ENCODE data around the gene KRTAP12-4.
"Not testable (repeated sequence)": the region's sequence is repeated elsewhere in the genome, so short reads cannot be mapped to it uniquely, and the experiment has no call there.

The KRTAP12-4 gene

GRCh38 chr21:44654576-44655175 is at the start of gene KRTAP12-4:
Gene KRTAP12-4 (minus strand): TSS chr21:44654659. CDS start chr21:44654614, 45 bp downstream.
- DNase-seq: no peak

DNA sequence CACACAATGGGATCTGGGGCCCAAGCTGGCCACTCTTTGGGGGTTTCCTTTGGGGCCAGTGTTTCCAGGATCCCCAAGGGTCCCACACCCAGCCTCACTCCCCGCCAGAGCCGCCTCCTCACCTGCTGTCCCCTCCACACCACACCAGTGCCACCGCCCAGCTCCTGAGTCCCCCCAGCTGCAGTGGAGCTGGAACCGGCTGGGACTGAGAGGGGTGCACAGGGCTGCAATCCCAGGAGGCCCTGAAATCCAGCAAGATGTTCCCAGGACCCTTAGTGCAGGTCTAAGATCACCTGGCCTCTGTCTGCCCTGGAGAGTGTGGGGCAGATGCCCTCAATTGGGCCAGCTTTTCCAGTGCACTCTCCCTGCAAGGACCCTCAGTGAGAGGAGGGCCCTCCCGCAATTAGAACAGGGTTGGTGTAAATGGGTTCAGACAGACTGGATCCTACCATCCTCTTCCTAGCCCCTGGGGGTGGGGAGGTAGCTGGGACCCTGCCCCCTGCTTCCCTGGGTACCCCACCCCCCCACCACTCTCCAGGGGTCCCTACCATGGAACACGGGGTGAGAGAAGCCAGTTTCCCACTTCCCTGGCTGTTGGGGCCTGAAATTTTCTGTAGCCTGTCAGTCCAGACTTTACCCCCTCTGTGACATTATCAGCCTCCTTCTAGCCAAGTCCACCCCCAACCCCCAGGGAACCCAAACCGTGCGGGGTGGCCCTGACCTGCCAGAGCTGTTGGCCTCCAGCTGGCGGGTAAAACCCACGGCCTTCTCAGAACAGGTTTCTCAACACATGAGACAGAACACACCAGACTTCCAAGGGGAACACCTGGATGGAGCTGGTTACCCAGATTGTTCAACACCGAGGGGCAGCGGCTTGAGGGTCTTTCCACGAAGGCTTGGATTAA is 49.5 kb upstream of the KRTAP12-4 start:
- no peak for DNase-seq

DNA sequence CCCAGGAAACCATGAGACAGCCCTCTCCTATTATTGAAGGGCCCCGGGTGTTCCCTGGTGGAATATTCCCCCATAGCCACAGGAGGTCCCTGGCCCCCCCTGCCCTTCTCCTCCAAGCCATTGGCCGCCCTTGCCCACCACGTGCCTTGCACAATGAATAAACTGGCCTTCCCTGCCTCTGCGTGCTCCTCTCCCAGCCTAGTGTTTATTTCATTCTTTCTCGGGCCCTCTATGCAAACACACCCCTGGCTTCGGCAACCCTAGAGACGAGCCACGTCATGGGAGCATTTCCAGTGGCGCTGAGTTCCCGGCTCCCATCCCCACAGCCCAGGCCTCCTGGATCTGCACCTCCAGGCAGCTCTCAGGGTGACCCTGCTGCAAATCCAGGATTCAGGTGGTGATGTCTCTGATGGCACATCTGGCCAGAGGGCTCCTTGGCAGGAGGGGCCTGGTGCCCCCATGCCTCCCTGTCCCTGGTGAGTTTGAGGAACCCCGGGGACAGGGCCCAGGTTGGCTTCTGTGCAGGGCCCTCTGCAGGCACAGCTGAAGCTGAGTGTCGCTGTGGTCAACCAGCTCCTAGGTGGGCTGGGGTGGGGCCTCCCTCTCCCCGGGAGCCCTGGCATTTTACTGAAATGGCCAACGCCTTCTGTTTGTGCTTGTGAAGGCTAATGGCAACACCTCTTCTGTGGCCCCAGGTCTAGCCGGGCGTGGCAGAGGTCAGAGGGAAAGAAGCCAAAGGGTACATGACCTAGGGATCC is 48.7 kb upstream of the KRTAP12-4 start:
- no peak for DNase-seq

DNA sequence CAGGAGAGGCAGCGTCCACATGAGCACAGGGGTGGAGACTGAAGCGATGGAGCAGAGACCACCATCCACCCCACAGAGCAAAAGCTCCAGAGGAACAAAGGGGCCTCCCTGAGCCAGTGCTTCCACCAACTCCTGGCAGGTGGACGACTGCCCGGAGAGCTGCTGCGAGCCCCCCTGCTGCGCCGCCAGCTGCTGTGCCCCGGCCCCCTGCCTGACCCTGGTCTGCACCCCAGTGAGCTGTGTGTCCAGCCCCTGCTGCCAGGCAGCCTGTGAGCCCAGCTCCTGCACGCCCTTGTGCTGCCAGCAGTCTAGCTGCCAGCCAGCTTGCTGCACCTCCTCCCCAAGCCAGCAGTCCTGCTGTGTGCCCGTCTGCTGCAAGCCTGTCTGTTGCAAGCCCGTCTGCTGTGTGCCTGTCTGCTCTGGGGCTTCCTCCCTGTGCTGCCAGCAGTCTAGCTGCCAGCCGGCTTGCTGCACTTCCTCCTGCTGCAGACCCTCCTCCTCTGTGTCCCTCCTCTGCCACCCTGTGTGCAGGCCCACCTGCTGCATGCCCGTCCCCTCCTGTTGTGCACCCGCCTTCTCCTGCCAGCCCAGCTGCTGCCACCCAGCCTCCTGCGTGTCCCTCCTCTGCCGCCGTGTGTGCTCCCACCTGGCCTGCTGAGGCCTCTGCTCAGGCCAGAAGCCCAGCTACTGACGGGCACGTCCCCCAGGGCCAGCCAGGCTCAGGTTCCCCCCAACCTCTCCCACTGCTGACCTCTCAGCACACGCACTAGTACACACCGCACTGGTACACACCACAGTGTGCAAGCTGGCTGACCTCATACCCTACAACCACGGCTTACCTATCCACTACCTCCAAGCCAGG is 47.9 kb upstream of the KRTAP12-4 start:
- DNase-seq: no peak

- no peak for DNase-seq
These were observed 47.1 kb upstream of the KRTAP12-4 start for GRCh38 chr21:44701541-44701940.

DNA sequence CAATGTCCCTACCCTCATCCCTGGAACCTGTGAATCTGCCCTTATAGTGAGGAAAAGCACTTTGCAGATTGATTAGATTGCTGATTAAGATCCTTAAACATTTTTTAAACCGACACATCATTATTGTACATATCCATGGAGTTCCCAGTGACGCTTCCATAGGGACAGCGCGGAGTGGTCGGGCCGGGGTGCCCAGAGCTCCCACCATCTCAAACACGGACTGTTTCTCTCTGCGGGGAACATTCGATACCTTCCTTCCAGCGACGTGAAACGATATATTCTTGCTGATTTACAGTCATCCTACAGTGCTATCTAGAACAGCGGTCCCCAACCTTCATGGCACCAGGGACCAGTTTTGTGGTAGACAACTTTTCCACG is 46.6 kb upstream of the KRTAP12-4 start:
- DNase-seq: no peak

GRCh38 chr21:44700101-44701022 is 45.9 kb upstream of the KRTAP12-4 start:
- DNase-seq: no peak

DNA sequence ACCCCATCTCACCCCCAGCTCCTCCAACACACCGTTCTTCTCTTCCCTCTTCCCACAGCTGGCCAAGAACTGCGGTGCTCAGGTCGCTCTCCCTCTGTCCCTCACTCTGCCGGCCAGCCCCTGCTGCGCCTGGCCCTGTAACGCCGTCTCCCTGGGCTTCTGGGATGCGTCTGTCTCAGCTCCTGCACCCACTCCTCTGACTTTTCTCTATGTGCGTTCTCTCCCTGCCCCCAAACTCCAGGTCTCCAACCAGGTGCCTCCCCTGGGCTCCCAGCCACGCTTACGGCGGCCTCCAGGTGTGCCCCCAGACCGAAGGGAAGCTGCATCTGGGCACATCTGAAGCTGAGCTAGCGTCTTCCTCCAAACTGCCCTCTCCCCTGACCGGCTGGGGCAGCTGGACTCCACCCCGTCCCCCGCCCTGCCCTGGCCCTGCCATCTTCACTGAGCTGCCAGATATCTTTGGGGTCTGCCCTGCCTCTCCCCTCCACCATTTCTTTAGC is 45.1 kb upstream of the KRTAP12-4 start:
- no peak for DNase-seq

DNA sequence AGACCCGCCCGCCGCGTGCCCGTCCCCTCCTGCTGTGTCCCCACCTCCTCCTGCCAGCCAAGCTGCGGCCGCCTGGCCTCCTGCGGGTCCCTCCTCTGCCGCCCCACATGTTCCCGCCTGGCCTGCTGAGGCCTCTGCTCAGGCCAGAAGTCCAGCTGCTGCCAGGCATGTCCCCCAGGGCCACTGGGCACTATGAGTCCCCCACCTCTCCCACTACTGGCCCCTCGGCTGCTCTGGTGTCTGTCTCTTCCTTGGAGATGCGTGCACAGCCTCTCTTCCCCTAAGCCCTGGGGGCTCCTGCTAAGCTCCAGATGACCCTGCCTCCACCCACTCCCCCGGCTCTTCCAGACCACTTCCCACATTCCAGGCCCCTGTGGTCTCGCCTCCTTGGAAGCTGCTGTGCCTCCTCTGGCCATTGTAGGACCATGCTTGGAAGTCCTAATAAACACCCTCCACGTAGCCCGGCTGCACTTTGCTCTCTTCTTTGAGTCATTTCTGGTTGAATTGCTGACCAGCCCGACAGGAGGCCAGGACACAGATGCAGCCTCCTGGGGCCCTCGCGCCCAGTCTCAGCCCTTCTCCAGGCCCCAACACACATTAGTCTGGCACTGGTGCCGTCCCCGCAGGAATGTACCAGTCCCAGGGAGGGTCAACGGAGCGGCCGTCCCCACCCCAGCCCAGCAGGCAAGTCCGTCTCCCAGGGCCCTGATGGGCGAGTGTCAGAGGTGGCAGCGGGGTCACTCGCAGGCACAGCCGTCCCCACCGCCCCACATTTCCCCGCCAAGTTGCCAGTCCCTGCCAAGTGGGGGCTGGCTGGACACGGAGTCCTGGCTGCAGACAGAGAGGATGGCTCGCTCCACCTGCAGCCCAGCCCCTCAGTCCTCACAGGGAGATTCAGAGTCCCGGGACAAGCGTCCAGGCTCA is 43.6 kb upstream of the KRTAP12-4 start:
- DNase-seq: no peak

GRCh38 chr21:44697172-44697810 is 42.8 kb upstream of the KRTAP12-4 start, which contains the start of gene KRTAP10-12:
Gene KRTAP10-12 (plus strand): TSS chr21:44697172. CDS start chr21:44697202, 30 bp downstream.
- DNase-seq: not testable (repeated sequence)

DNA sequence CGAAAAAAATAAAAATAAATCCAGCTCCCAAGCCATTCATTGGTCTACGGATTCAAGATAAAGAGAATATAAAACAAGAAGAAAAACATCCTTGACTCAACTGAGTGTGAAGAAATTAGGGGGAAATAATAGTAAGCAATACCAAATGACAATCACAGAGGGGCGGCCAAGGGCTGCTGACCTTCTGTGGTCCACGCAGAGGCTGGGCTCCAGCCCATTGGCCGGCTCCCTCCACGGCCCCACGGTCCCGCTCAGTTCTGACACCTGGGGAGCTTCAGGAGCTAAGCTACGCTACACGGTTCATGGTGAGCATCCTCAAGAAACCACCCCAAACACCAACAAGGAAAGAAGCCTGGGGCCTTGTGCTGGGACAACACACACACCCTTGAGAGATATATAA is 42.1 kb upstream of the KRTAP12-4 start:
- DNase-seq: no peak

DNA sequence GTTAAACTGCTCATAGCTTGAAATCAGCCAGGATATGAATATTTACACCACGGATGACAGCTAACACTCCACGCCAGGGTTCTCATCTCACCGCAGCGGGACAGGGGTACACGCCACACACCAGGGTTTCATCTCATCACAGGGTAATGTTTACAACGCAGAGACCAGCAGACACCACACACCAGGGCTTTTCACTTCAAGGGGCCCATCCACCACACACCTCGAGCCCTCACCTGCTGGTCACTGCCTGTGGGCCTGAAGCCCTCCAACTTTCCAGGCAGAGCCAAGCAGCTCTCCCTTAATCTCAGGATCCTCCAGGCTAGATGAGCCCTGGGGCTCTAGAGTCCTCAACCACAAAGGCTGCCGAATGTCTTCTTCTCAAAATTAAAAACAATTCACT is 41.2 kb upstream of the KRTAP12-4 start:
- DNase-seq: no peak

DNA sequence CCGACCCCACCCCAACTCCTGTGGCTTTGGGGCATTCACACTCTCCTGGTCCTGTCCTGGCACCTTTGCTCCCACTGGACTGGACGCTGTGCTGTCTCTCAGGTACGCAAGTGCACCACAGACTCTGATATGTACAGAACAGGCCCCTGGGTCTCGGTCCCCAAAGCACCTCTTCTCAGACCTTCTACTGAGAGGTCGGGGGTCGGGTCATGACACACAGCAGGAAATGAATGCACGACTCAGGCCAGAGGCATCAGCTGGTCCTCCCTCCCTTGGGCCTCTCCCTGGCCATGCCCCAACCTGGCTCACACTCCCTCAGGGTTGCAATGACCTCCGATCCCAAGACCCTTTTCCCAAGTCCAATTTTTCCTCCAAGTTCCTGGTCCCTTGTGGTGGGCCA is 40.7 kb upstream of the KRTAP12-4 start:
- no peak for DNase-seq

GRCh38 chr21:44694776-44695175 is 40.3 kb upstream of the KRTAP12-4 start:
- DNase-seq: no peak

DNA sequence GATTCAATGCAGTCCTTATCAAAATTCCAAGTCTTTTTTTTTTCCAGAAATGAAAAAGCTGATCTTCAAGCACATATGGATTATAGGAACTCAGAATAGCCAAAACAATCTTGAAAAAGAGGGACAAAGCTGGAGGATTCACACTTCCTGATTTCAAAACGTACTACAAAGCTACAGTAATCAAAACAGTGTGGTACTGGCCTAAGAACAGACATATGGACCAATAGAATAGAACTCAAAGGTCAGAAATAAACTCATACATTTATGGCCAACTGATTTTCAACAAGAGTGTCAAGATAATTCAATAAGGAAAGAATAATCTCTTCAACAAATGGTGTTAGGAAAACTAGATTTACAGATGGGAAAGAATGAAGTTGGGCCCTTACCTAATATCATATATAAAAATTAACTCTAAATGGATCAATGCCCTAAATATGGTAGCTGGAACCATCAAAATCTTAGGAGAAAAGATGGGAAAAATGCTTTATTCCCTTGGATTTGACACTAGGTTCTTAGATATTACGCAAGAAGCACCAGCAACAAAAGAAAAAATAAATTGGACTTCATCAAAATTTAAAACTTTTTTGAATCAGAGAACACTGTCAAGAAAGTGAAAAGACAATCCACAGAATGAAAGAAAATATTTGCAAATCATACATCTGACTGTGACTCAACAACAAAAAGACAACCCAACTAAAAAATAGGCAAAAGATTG is 38.5 kb upstream of the KRTAP12-4 start:
- no peak for DNase-seq

GRCh38 chr21:44691686-44692085 is 37.2 kb upstream of the KRTAP12-4 start:
- DNase-seq: no peak

GRCh38 chr21:44689740-44690139 is 35.3 kb upstream of the KRTAP12-4 start:
- not testable (repeated sequence) for DNase-seq

DNA sequence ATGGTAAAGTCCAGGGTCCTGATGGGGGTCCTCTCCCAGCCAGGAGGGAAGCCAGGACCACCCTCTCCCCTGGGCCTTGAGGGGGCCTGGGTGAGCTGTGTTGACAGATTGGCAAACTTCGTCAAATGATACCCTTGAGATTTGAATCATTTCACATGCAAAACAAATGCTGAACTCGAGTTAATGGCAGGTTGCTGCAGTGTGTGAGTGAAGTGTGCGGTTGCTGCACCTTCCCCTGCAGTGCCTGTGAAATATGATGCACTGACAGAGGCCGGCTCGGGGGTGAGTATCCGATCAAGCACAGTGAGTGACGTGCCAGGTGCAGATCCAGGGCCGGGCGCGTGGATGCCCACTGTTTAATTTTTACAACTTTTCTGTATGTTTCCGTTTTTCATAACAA is 33.2 kb upstream of the KRTAP12-4 start:
- no peak for DNase-seq

Data from stimulated activated CD4-positive, alpha-beta T cell treated with anti-CD3 and anti-CD28 coated beads, Interleukin-4, amount 100 ng/mL, for 24 hours (primary cell).